Lower leg skin (tissue), 4 donors: Measurements from ENCODE around the gene TMEM134. TPM values are rescaled to one million over a fixed set of nuclear protein-coding genes. Genes with fewer than 3 reads are reported as not detected.
"Not testable (repeated sequence)": the region's sequence is repeated elsewhere in the genome, so short reads cannot be mapped to it uniquely, and the experiment has no call there.

Experiments used
- DNase-seq, 2 donors: peaks; one replicate each; pipeline ENCODE4 v3.0.0-alpha.2; 2019; ENCODE audit warnings: low spot score in 2 of 2
- H3K4me3 ChIP-seq: fragments of 200-600 bp; sonication (generic); 2 replicates; pipeline ENCODE4 v1.5.1; 2017; ENCODE audit warnings: mild to moderate bottlenecking, low read depth; ENCODE audit not compliant: poor library complexity, severe bottlenecking
- POLR2A ChIP-seq, 2 donors: fragments of 450-650 bp; IDR thresholded peaks; one replicate each; pipeline ENCODE4 v1.6.1; 2016 to 2017; ENCODE audit warnings: antibody characterized with exemption in 2 of 2, mild to moderate bottlenecking in 1 of 2, moderate library complexity in 1 of 2
- WGBS, 2 donors: methylation state at CpG; one replicate each; pipeline ENCODE4 v1.1.5; 2018; 5-methylcytosine and 5-hydroxymethylcytosine counted together
- intact Hi-C: fragments of 100-400 bp; cut with DNase I; formaldehyde crosslinking; loops from one replicate; pipeline ENCODE4 v1.15.0; 2023; ENCODE audit warnings: low total_unique reads
- total RNA-seq, 4 donors: library from RNA; depleted of rRNA; stranded (reverse); fragments of >200 nt; gene quantifications; one replicate each; pipeline ENCODE4 v1.1.0, GENCODE V29; 2016
- TF ChIP-seq, protein P1 (sequence below), 3 donors: fragments of 450-650 bp; IDR thresholded peaks; one replicate each; pipeline ENCODE4 v1.5.1; 2016; ENCODE audit warnings: antibody characterized with exemption in 3 of 3, mild to moderate bottlenecking in 3 of 3, moderate library complexity in 2 of 3

Gene TMEM134
- total RNA-seq, 4 donors from 2014 or later, result 202 to 374 (median 252) TPM

DNA sequence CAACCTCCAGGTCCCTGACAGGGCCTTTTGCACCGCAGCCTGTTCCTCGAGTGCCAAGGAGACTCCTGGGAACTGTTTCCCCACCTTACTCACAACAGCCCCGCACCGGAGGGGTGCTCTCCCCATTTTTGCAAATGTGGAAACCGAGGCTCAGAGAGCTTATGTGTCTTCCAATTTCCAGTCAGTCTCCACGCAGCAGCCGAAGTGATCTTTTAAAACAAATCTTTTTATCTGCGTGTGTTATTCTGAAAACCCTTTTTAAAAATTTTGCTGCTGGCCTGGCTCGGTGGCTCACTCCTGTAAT lies 409 bp upstream of the TMEM134 start:
- WGBS, 2 donors, result 4 to 11% methylated on average over 9 of the region's 9 CpGs
- DNase-seq, result no peak
- TF ChIP-seq, protein P1, sequence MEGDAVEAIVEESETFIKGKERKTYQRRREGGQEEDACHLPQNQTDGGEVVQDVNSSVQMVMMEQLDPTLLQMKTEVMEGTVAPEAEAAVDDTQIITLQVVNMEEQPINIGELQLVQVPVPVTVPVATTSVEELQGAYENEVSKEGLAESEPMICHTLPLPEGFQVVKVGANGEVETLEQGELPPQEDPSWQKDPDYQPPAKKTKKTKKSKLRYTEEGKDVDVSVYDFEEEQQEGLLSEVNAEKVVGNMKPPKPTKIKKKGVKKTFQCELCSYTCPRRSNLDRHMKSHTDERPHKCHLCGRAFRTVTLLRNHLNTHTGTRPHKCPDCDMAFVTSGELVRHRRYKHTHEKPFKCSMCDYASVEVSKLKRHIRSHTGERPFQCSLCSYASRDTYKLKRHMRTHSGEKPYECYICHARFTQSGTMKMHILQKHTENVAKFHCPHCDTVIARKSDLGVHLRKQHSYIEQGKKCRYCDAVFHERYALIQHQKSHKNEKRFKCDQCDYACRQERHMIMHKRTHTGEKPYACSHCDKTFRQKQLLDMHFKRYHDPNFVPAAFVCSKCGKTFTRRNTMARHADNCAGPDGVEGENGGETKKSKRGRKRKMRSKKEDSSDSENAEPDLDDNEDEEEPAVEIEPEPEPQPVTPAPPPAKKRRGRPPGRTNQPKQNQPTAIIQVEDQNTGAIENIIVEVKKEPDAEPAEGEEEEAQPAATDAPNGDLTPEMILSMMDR (IDR thresholded peaks at IDR 0.05), result no peak
- TF ChIP-seq POLR2A (IDR thresholded peaks at IDR 0.05), result no peak
- H3K4me3 ChIP-seq, result peak overlapping the region; percentile 33
- intact Hi-C loops, result no loop called here

DNA sequence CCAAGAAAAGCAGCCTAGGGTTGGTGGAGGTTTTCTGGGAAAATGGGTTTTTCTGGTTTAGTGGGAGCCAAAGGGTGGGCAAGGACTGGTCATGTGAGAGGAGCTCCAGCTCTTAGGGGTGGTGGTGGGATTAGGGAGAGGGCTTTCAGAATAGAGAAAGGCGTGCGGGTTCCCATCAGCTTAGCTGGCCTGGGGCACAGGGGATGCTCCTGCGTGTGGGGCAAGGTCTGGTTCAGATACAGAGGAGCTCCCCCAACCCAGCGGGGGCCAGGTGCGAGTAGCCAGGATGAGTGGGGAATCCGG lies 644 bp downstream of the TMEM134 start:
- H3K4me3 ChIP-seq, result peak overlapping the region; percentile 76
- 0% methylated on average over 6 of the region's 6 CpGs for WGBS, 2 donors
- TF ChIP-seq, protein P1 (IDR thresholded peaks at IDR 0.05), result no peak
- no peak for TF ChIP-seq POLR2A (IDR thresholded peaks at IDR 0.05)
- intact Hi-C loops, result no loop called here
- no peak for DNase-seq

DNA sequence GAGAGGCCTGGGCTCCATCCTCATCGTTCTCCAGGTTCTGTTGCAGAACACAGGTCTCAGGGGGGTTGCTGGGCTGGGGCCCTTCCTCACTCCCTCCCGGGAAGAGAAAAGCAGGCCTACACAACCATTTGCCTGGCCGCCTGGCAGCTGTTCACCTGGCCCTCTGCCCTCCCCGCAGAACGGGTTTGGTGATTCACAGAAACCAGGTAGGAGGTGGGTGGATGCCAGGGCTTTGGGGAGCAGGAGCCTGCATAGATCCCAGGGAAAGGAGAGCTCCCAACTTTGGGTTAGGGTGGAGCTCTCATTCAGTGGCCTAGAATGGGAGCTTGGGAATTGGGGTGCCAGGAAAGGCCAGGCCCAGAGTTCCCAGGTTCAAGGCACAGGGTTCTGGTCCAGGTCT lies 995 bp downstream of the TMEM134 start:
- TF ChIP-seq POLR2A (IDR thresholded peaks at IDR 0.05), result no peak
- TF ChIP-seq, protein P1 (IDR thresholded peaks at IDR 0.05), result no peak
- peak; percentile 86 to 95 for DNase-seq
- peak overlapping the region; percentile 76 for H3K4me3 ChIP-seq
- intact Hi-C loops, result no loop called here
- 8 to 17% methylated on average over 5 of the region's 5 CpGs for WGBS, 2 donors

DNA sequence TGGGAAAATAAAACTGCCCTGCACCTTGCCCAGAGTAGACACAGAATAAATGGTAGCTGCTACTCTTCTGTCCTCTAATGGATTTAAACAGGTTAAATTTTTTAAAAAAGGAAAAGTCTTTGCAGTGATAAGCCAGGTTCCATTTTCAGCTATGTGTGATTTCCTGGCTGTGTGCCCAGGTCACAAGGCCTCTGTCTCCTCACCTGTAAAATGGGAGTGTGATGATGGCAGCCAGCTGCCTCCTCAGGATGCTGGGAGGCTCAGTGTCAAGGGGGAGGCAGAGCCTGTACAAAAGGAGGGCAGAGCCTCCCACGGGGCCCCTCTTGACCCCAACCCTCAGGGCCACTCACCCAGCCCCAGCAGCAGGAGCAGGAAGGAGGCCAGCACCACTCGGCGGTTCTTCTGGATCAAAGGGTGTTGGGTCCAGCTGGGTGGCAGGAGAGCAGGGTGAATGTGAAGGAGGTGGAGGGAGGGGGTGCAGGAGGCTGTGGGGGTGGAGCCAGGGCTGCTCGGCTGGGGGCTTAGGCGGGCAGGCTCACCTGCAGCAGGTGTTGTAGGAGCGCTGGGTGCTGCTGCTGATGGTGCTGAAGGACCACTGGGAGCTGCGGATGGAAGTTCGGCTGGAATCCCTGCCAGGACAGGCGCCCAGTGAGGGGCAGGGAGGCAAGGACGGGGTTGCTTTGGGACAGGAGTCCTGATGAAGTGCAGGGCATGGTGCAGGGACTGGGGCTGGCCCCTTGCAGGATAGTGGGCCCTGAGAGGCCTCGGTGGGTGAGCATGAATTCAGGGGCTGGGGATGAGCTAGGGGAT lies 1.9 kb downstream of the TMEM134 start:
- DNase-seq, result no peak
- 49 to 68% methylated on average over 11 of the region's 11 CpGs for WGBS, 2 donors
- no peak overlapping the region for H3K4me3 ChIP-seq
- intact Hi-C loops, result no loop called here
- TF ChIP-seq, protein P1 (IDR thresholded peaks at IDR 0.05), result no peak
- TF ChIP-seq POLR2A (IDR thresholded peaks at IDR 0.05), result no peak

DNA sequence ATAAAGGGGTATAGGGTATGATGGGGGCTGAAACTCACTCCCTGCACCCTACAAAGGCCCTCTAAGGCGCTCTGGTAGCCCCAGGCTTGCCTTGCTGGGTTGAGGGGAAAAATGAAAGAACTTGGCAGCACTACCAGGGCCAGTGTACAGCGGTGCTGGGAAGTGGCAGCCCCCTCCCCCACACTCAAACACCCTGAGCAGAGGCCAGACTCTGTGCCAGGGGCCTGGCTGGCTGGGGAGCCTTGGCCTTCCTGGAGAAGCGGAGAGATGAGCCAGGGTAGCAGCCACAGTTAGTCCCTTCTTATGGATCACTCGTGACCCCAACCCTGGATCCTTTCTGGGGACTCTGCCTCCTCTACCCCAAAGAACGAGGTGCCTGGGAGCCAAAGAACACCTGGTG lies 2.7 kb downstream of the TMEM134 start:
- H3K4me3 ChIP-seq, result no peak overlapping the region
- 76 to 79% methylated on average over 4 to 5 of the region's 5 CpGs for WGBS, 2 donors
- TF ChIP-seq, protein P1 (IDR thresholded peaks at IDR 0.05), result no peak
- no peak for TF ChIP-seq POLR2A (IDR thresholded peaks at IDR 0.05)
- no peak for DNase-seq
- intact Hi-C loops, result no loop called here

DNA sequence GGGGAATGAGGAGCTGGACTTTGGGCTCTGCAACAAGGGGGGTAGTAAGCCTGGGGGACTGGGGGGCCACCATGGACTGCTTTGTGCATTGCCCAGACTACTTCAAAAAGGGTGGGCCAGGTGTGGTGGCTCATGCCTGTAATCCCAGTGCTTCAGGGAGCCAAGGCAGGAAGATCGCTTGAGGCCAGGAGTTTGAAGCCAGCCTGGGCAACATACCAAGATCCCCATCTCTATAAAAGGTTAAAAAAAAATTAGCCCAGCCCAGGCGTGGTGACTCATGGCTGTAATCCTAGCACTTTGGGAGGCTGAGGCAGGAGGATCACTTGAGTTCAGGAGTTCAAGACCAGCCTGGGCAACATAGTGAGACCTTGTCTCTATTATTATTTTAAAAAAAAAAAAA lies 3.5 kb downstream of the TMEM134 start:
- DNase-seq, H3K4me3 ChIP-seq, intact Hi-C loops: not testable (repeated sequence)
- WGBS, 2 donors, result 38 to 40% methylated on average over 2 of the region's 2 CpGs
